ENCODE data around the gene TBX4.

GRCh38 chr17:61474934-61475333, 22.7 kb downstream of the TBX4 start:
- TF ChIP-seq NR2C2 (CRISPR knock-in tag; IDR thresholded peaks at IDR 0.05), result no peak
- TF ChIP-seq NR2C2 (tag; IDR thresholded peaks at IDR 0.05), result no peak
- TF ChIP-seq CEBPZ (IDR thresholded peaks at IDR 0.05; ENCODE audit: borderline replicate concordance, low read depth, low read length), result no peak
- no peak for TF ChIP-seq USF1 (CRISPR knock-in tag; IDR thresholded peaks at IDR 0.05)
- TF ChIP-seq FOXK2 (conservative IDR thresholded peaks at IDR 0.05 in 1 of 2, IDR thresholded peaks at IDR 0.05 in 1 of 2; ENCODE audit: low read depth in 2 of 2), result no peak

Measured in K562 (cell line).